ENCODE results near the gene TEX12.
"Not testable (repeated sequence)": the region's sequence is repeated elsewhere in the genome, so short reads cannot be mapped to it uniquely, and the experiment has no call there.

Gene TEX12

DNA sequence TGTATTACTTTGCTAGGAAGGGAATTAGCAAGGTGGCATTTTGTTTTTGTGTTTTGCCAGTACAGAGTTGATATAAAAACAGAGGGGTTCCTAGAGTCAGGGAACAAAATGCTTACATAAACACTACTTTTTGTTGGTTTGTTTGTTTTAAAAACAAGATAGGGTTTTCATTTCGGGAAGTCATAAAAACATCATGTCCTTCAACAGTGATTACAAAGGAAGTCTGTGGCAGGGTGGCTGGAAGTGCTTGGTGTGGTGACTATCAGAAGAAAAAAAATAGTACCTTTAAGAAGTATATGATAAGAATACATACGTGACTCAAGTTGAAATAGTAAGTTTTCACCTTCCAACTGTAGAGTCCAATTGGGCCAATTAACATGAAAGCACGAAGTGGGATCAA is 2.1 kb upstream of the TEX12 start:
- DNase-seq, result no peak

DNA sequence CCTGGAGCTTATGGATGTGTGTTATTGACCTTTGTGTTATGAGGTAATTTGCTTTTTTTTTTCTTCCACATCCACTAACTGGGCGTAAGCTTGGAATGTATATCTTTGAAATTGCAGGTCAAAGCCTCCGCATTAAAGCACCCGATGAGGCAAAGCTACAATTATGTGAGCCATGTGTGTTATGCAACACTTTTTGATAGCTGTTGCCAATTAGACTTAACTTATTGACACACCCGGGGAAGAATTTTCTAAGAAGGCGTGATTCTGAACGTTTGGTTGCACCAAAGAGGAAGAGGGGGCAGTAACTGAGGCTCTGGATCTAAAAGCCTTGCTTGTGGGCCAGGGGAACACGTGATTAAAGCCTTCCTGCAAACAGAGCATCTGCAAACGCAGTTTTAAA is 610 bp upstream of the TEX12 start:
- no peak for DNase-seq

- DNase-seq, result no peak
Observed at GRCh38 chr11:112172362-112172994, 5.3 kb downstream of the TEX12 start.

DNA sequence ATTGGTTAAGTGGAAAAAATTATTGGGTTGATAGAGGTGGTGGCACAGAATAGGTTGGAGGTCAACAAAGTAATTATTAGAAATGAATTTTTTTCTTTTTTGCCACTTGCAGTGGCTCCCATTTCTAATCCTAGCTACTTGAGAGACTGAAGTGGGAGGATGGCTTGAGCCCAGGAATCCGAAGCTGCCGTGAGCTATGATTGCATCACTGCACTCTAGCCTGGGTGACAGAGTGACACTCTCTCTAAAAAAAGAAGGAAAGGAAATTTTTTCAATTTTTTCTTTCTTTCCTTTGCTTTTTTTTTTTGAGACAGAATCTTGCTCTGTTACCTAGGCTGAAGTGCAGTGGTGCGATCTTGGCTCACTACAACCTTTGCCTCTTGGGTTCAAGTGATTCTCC is 6.0 kb downstream of the TEX12 start:
- no peak for DNase-seq

DNA sequence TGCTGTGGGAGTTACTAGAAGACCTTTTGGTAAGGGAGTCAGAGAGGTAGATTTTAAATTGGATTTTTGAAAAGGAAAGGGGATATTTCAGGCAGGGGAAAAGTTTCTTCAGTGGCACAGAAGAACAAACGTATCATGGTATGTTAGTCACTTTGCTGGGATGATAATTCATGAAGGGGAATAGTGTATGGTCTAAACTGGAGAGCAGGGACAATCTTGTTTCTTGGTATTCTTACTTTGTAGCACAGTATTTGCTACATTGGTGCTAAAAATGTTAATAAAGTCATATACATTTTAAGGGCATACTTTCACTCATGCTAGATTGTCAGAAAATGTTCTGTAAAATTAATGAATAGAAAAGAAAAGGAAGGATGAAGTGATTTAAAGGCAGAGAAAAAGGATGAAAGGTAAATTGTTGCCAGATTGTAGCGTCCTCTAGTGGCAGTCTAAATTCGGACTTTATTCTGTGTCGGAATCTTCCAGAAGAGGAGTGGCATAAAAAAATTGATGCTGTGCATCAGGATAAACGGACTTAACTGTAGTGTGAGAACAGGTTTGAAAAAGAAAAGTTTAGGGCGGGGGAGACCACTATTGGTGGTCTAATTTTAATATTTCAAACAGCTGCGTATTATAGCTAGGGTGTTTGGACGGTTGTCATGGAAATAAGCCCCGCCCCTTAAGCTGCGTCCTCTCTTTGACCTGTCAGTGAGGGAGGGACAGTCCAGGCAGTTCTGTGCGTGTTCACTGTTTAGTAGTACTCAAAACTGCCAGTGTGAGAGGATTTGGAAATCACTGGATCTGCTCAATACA is 7.8 kb downstream of the TEX12 start, which contains the start of gene BCO2:
Gene BCO2, plus strand, starts transcription at position 724 of the 810 bp plus-strand sequence. CDS start 90 bp downstream, outside the sequence.
- DNase-seq, result no peak

GRCh38 chr11:112175599-112175952 is 8.4 kb downstream of the TEX12 start:
- no peak for DNase-seq

GRCh38 chr11:112176077-112176476 is 8.9 kb downstream of the TEX12 start:
- DNase-seq, result no peak

DNA sequence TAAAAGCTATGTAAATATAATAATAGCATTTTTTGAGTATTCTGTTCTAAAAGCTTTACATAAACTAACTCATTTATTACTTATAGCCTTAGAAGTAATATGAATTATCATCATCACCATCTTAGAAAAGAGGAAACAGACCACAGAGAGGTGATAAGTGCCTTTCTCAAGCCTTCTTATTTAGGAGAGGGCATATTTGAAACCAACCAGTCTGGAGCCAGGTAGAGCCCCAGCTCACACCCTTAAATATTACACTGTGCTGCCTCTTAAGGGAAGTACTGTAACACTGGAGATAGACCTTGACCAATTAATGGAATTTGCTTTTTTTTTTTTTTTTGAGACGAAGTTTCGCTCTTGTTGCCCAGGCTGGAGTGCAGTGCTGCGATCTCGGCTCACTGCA is 10.4 kb downstream of the TEX12 start:
- DNase-seq, result no peak

DNA sequence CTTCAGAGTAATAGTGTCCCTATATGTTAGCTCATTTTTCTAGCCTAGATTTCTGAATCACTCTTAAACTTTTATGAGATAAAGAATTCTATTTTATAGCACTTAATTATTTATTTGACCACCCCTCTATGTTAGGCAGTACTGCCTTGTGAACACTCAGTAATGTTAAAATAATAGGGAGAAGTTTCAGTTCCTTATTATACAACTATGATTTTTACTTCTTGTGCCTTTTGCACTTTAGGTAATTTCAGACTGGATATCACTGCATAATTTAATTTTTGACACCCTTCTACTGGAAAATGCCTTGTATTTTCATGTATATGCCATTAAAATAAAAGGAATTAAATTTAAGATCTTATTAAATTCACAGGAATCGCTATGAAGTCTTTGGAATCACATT is 11.3 kb downstream of the TEX12 start:
- no peak for DNase-seq

DNA sequence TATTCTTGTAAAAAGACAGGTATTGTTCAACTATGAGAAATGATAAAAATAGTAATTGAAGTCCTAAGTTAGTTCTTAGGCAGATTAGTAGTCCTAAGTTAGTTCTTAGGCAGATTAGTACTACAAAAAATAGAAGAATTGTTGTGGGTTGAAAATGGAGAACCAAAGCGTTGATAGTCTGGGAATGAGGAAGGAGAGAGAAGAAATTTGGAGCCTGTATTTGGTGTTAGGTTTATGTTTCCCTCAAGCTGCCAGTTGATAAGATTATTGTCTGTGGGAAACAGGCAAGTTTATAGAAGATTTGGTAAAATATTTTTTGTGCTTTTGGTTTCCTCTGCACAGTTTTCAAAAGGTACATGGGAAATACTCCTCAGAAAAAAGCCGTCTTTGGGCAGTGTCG is 11.8 kb downstream of the TEX12 start:
- DNase-seq, result no peak

DNA sequence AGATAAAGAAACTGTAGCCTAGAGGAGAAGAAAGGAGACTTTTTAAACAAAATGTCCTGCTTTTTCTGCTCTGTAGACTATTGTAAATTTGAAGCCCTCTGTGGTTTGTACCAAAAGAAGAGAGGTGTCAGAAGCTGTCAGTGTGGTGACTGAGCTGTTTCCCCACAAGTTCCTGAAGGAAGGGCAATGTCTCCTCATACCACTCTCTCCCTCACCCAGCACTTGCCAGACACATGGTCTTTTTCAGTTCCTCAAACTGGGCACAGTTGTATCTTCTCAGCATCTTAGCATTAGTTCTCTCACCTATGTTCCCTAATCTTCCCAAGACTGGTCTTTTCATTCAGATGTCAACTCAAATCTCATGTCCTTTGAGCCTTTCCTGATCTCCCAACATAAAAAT is 12.4 kb downstream of the TEX12 start:
- no peak for DNase-seq

DNA sequence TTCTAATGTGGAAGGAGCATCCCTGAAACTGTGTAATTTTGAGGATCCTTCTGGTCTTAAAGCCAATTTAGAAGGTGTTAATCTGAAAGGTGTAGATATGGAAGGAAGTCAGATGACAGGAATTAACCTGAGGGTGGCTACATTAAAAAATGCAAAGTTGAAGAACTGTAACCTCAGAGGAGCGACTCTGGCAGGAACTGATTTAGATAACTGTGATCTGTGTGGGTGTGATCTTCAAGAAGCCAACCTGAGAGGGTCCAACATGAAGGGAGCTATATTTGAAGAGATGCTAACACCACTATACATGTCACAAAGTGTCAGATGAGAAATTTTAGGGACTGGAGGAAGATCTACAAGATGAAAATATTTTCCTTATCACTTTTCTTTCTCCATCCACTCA is 15.7 kb downstream of the TEX12 start:
- no peak for DNase-seq

- DNase-seq, result no peak
Observed at GRCh38 chr11:112185883-112186282, 18.7 kb downstream of the TEX12 start.

DNA sequence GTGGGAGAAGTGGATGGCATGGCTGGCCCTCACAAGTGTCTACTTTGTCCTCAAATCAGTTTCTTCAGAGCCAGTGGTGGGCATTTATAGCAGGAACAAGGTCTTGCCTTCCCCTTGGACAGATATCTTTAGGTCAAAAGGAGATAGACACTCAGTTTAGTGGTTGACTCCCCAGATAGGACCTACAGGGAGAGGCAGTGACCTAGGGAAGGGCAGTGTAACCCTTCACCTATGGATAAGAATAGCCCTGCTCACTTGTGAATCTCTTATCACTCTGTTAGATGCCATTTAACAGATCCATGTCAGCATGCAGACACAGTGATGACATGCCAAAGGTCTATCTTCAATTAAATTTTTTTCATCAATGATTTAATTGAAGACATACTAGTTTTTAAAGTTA is 19.1 kb downstream of the TEX12 start:
- no peak for DNase-seq

DNA sequence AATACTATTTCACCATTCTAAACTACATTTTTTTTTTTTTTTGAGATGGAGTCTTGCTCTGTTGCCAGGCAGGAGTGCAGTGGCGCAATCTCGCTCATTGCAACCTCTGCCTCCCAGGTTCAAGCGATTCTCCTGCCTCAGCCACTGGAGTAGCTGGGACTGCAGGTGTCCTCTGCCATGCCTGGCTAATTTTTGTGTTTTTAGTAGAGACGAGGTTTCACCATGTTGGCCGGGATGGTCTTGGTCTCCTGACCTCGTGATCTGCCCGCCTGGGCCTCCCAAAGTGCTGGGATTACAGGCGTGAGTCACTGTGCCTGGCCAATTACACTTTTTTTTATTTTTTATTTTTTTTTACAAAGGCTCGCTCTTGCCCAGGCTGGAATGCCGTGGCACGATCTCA is 27.9 kb downstream of the TEX12 start:
- DNase-seq, result not testable (repeated sequence)

DNA sequence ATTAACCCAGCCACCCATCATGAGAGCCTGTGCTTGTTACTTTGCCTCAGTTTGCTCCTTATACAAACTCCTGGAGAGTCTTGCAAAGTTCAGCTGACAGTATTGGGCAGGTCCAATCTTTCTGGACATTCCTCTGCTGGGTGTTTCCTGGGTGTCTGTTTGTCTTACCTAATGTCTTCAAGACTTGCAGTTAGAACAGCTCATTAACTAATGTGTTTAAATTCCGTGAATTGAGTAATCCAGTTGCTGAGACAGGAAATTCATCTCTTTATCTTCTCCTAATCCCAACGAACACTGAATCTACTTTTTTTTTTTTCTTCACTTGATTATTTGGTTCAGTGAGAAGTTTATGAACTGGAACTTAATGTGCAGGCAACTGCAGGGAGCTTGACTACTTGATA is 28.8 kb downstream of the TEX12 start:
- no peak for DNase-seq

GRCh38 chr11:112196519-112197087 is 29.4 kb downstream of the TEX12 start:
- no peak for DNase-seq

DNA sequence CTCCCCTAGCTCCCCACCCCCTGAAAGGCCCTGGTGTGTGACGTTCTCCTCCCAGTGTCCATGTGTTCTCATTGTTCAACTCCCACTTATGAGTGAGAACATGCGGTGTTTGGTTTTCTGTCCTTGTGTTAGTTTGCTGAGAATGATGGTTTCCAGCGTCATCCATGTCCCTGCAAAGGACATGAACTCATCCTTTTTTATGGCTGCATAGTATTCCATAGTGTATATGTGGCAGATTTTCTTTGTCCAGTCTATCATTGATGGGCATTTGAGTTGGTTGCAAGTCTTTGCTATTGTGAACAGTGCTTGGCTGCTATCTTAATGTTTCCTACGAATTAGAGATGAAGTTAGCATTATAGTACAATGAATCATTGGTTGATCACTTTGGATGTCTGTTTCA is 31.9 kb downstream of the TEX12 start:
- DNase-seq, result not testable (repeated sequence)

DNA sequence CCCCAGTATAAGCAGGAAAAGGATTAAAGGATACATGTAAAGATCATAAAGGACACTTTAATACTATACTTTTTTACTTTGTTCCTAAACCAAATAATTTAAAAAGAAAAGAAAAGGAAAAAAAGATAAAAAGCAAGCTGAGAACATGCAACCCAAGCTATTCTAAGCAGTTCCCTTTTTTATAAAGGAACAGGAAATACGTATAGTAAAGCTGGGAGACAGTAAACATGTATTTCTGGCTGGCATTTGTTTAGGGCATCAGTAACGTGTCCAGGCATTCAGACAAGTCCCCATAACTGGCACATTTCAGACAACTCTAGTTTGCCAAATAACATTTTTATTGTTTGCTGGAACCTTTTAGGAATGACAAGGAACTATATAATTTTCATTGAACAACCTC is 33.1 kb downstream of the TEX12 start:
- no peak for DNase-seq

DNA sequence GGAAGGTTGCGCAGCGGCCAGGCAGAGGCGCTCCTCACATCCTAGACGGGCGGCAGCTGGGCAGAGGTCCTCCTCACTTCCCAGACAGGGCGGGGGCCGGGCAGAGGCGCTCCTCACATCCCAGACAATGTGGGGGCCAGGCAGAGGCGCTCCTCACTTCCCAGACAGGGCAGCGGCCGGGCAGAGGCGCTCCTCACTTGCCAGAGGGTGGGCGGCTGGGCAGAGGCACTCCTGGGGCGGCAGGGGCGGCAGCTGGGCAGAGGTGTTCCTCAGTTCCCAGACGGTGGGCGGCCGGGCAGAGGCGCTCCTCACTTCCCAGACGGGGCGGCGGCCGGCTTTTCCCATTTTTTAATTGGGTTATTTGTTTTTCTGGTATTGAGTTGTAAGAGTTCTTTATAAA is 38.9 kb downstream of the TEX12 start:
- DNase-seq, result no peak

- no peak for DNase-seq
Observed at GRCh38 chr11:112210890-112211289, 43.7 kb downstream of the TEX12 start.

DNA sequence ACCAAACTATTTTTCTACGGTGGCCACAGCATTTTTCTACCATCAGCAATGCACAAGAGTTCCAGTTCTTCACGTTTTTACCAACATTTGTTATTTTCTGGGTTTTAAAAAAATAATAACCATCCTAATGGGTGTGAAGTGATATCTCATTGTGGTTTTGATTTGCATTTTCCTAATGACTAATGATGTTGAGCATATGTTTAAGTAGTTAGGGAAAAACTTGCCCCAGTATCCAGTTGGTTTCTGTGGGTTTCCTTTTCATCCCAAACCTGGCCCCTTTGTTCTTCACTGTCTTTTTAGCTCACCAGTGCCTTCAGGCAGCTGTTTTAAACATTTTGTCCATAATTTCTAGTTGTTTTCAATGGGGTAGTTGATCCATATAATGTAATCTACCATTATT is 44.4 kb downstream of the TEX12 start:
- DNase-seq, result no peak

DNA sequence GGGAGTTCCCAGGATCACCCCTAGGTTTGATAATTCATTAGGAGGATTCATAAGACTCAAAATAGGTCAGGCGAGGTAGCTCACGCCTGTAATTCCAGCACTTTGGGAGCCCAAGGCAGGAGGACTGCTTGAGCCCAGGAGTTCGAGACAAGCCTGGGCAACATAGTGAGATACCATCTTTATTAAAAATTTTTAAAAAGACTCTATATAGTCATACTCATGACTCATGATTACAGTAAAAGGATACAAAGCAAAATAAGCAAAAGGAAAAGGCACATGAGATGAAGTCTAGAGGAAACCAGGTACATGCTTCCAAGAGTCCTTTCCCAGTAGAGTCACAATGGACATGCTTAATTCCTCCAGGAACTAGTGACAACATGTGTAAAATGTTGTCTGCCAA is 45.1 kb downstream of the TEX12 start:
- no peak for DNase-seq

DNA sequence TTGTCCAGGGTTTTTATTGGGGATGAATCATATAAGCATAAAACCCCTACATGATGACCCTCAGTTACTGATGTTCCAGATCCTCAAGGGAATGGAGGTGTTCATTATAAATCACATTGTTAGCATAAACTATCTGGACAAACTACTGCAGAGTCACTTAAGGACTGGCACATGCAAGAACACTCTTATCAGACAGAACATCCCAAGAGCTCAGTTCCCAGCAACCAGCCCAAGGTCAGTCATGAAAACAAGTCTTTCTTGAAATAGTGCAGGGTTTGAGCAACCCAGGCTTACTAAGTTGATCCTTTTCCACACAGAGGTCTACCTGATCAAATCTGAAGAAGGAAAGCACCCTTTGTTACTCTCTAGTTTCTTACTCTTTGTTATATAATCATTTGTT is 45.5 kb downstream of the TEX12 start:
- no peak for DNase-seq
